ENCODE data around the gene FOXE3. TPM values are rescaled to one million over a fixed set of nuclear protein-coding genes. Genes with fewer than 3 reads are reported as not detected.

FOXE3 gene
- total and polyA plus RNA-seq, 9 of the 15 experiments (the other 6 are each of a cell fraction or from before 2014, with no cell fraction given): not detected

DNA sequence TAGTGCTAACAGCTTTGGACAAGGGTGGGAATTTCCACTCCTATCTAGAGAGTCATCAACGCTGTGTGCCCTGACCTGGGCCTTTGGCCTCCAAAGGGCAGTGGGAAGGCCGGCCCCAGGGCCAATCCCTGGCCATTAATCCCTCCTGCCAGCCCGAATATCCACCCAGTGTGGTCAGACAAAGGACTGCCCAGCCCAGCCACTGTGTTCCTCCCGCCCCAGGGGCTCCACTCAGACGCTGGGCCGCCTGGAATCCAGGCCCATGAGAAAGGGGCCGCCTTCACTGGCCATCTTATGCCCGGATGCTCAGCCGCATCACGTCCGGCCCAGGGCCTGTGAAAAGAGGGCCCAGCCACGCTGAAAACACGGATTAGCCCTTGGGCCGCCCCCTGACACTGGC lies 3.6 kb upstream of the FOXE3 start:
- CTCF ChIA-PET (ENCODE audit: low intra/inter-chr PET ratio): no interaction called here

More for the DNA sequence above, 3.6 kb upstream of the FOXE3 start:
- intact Hi-C loops (cut with micrococcal nuclease): no loop called here
- POLR2A ChIA-PET: no interaction called here
- no peaks in the 10 kb centered on the region for H3K9me3 ChIP-seq (replicated peaks; ENCODE audit: control insufficient read depth, insufficient read depth, low read depth, low read length)
- H3K9ac ChIP-seq (ENCODE audit: insufficient read depth in 1 of 2, low read depth in 2 of 2, low read length in 2 of 2): no peak overlapping the region; a peak in 1 of 4 replicates
- H3K27ac ChIP-seq (ENCODE audit: extremely low read depth, low read depth, low read length): no peak overlapping the region
- no peaks in the 10 kb centered on the region for H3K79me2 ChIP-seq (ENCODE audit: control insufficient read depth, insufficient read depth, low read length)
- in situ Hi-C loops (cut with MboI): no loop called here
- WGBS (ENCODE audit: insufficient coverage, low coverage, missing lambda C conversion rate): 4% methylated on average over 14 of the region's 14 CpGs
- ATAC-seq (peak; percentile 8; the same call in 1 of the 3 replicates), DNase-seq (ENCODE audit: extremely low read depth in 1 of 4, low spot score in 3 of 4) (no peak), FAIRE-seq (no peak)
- H3K9me1 ChIP-seq (ENCODE audit: control insufficient read depth, insufficient read depth, low read length): no peaks in the 10 kb centered on the region
- no peak overlapping the region for H3K4me3 ChIP-seq
- H3K27me3 ChIP-seq (ENCODE audit: control insufficient read depth in 2 of 2, insufficient read depth in 2 of 2, low read length in 2 of 2): peaks cover 58 to 79% of the 10 kb centered on the region in 2 experiments
- peaks cover 0 to 4% of the 10 kb centered on the region in 2 experiments; a peak in 1 of 5 replicates for H3K4me1 ChIP-seq (replicated peaks in 1 of 2; ENCODE audit: control insufficient read depth in 2 of 2, insufficient read depth in 2 of 2, low read length in 2 of 2)
- no peaks in the 10 kb centered on the region for H4K20me1 ChIP-seq (replicated peaks; ENCODE audit: control insufficient read depth, insufficient read depth, low read length)
- H3K36me3 ChIP-seq (ENCODE audit: control insufficient read depth, insufficient read depth, low read length): no peaks in the 10 kb centered on the region
- H3K4me2 ChIP-seq (ENCODE audit: insufficient read depth, low read length): no peak overlapping the region
- TF ChIP-seq CTBP1 (IDR thresholded peaks at IDR 0.05; ENCODE audit: borderline replicate concordance) (no peak), ZNF780A (CRISPR knock-in tag; IDR thresholded peaks at IDR 0.05) (no peak), MEF2A (IDR thresholded peaks at IDR 0.05; ENCODE audit: control insufficient read depth, low read depth, low read length) (no peak), CEBPB (tag; IDR thresholded peaks at IDR 0.05) (no peak), ZNF274 (IDR thresholded peaks at IDR 0.05; ENCODE audit: borderline replicate concordance, low read depth, low read length) (no peak), ZNF764 (CRISPR knock-in tag; IDR thresholded peaks at IDR 0.05; ENCODE audit: low read depth) (no peak), NR2F6 (CRISPR knock-in tag; IDR thresholded peaks at IDR 0.05) (no peak), CSDE1 (IDR thresholded peaks at IDR 0.05) (no peak), SMC3 (conservative IDR thresholded peaks at IDR 0.05; ENCODE audit: insufficient read depth, low read depth, low read length) (no peak)
- TF ChIP-seq, protein P1, sequence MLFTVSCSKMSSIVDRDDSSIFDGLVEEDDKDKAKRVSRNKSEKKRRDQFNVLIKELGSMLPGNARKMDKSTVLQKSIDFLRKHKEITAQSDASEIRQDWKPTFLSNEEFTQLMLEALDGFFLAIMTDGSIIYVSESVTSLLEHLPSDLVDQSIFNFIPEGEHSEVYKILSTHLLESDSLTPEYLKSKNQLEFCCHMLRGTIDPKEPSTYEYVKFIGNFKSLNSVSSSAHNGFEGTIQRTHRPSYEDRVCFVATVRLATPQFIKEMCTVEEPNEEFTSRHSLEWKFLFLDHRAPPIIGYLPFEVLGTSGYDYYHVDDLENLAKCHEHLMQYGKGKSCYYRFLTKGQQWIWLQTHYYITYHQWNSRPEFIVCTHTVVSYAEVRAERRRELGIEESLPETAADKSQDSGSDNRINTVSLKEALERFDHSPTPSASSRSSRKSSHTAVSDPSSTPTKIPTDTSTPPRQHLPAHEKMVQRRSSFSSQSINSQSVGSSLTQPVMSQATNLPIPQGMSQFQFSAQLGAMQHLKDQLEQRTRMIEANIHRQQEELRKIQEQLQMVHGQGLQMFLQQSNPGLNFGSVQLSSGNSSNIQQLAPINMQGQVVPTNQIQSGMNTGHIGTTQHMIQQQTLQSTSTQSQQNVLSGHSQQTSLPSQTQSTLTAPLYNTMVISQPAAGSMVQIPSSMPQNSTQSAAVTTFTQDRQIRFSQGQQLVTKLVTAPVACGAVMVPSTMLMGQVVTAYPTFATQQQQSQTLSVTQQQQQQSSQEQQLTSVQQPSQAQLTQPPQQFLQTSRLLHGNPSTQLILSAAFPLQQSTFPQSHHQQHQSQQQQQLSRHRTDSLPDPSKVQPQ (CRISPR knock-in tag; IDR thresholded peaks at IDR 0.05; ENCODE audit: borderline replicate concordance): no peak
- TF ChIP-seq, protein P2, sequence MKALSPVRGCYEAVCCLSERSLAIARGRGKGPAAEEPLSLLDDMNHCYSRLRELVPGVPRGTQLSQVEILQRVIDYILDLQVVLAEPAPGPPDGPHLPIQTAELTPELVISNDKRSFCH (CRISPR knock-in tag; IDR thresholded peaks at IDR 0.05): no peak
- TF ChIP-seq, protein P2 (tag; IDR thresholded peaks at IDR 0.05): no peak
- TF ChIP-seq, protein P3, sequence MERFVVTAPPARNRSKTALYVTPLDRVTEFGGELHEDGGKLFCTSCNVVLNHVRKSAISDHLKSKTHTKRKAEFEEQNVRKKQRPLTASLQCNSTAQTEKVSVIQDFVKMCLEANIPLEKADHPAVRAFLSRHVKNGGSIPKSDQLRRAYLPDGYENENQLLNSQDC (CRISPR knock-in tag; IDR thresholded peaks at IDR 0.05): no peak
- TF ChIP-seq, protein P4, sequence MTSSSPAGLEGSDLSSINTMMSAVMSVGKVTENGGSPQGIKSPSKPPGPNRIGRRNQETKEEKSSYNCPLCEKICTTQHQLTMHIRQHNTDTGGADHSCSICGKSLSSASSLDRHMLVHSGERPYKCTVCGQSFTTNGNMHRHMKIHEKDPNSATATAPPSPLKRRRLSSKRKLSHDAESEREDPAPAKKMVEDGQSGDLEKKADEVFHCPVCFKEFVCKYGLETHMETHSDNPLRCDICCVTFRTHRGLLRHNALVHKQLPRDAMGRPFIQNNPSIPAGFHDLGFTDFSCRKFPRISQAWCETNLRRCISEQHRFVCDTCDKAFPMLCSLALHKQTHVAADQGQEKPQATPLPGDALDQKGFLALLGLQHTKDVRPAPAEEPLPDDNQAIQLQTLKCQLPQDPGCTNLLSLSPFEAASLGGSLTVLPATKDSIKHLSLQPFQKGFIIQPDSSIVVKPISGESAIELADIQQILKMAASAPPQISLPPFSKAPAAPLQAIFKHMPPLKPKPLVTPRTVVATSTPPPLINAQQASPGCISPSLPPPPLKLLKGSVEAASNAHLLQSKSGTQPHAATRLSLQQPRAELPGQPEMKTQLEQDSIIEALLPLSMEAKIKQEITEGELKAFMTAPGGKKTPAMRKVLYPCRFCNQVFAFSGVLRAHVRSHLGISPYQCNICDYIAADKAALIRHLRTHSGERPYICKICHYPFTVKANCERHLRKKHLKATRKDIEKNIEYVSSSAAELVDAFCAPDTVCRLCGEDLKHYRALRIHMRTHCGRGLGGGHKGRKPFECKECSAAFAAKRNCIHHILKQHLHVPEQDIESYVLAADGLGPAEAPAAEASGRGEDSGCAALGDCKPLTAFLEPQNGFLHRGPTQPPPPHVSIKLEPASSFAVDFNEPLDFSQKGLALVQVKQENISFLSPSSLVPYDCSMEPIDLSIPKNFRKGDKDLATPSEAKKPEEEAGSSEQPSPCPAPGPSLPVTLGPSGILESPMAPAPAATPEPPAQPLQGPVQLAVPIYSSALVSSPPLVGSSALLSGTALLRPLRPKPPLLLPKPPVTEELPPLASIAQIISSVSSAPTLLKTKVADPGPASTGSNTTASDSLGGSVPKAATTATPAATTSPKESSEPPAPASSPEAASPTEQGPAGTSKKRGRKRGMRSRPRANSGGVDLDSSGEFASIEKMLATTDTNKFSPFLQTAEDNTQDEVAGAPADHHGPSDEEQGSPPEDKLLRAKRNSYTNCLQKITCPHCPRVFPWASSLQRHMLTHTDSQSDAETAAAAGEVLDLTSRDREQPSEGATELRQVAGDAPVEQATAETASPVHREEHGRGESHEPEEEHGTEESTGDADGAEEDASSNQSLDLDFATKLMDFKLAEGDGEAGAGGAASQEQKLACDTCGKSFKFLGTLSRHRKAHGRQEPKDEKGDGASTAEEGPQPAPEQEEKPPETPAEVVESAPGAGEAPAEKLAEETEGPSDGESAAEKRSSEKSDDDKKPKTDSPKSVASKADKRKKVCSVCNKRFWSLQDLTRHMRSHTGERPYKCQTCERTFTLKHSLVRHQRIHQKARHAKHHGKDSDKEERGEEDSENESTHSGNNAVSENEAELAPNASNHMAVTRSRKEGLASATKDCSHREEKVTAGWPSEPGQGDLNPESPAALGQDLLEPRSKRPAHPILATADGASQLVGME (CRISPR knock-in tag; IDR thresholded peaks at IDR 0.05): no peak
- no TSS peak for BruUV-seq (replicated peaks)
- no peak overlapping the region for H2AFZ ChIP-seq (ENCODE audit: low read depth, low read length)

All from K562 (cell line).